SU-DHL-6 (cell line): ENCODE data around the gene ZNF365.
"Not testable (repeated sequence)": the region's sequence is repeated elsewhere in the genome, so short reads cannot be mapped to it uniquely, and the experiment has no call there.

Experiments used
- H2AFZ ChIP-seq: fragments of 200-600 bp; sonication (generic); 2 replicates; pipeline ENCODE4 v1.6.1; 2014; ENCODE audit warnings: low read depth, mild to moderate bottlenecking, moderate library complexity, mixed read lengths, antibody characterized with exemption, low read length; ENCODE audit not compliant: severe bottlenecking
- H3F3A ChIP-seq: fragments of 200-600 bp; shearing (Covaris generic); 2 replicates; pipeline ENCODE4 v1.6.0; 2016; ENCODE audit warnings: antibody characterized with exemption, mild to moderate bottlenecking; ENCODE audit not compliant: insufficient read depth
- H3K27ac ChIP-seq: fragments of 200-600 bp; sonication (generic); 2 replicates; pipeline ENCODE4 v1.5.1; 2016; ENCODE audit warnings: low read depth, mild to moderate bottlenecking, low read length, moderate library complexity, mixed read lengths
- H3K27me3 ChIP-seq: fragments of 200-600 bp; sonication (generic), shearing (Covaris generic); 2 replicates; pipeline ENCODE4 v1.6.0; 2014; ENCODE audit warnings: mild to moderate bottlenecking, low read length
- H3K36me3 ChIP-seq: fragments of 200-600 bp; sonication (generic); 2 replicates; pipeline ENCODE4 v1.6.1; 2014; ENCODE audit warnings: mild to moderate bottlenecking, low read length, mixed read lengths
- H3K4me2 ChIP-seq: fragments of 300-600, 200-600 bp; shearing (Covaris generic), sonication (generic); 2 replicates; pipeline ENCODE4 v1.6.0; 2014; ENCODE audit warnings: low read length, low read depth, mild to moderate bottlenecking; ENCODE audit not compliant: poor library complexity, severe bottlenecking
- H3K4me3 ChIP-seq: fragments of 200-600 bp; sonication (generic); 2 replicates; pipeline ENCODE4 v1.5.1; 2014; ENCODE audit warnings: antibody characterized with exemption, low read length, mild to moderate bottlenecking, mixed read lengths; ENCODE audit not compliant: insufficient read depth, poor library complexity, severe bottlenecking
- H3K79me2 ChIP-seq: fragments of 200-600 bp; sonication (generic); 2 replicates; pipeline ENCODE4 v1.6.1; 2014; ENCODE audit warnings: mild to moderate bottlenecking, low read length, moderate library complexity; ENCODE audit not compliant: insufficient read depth
- H3K9ac ChIP-seq: fragments of 200-600 bp; sonication (generic); 2 replicates; pipeline ENCODE4 v1.7.0; 2014; ENCODE audit warnings: mild to moderate bottlenecking, low read length
- H3K9me2 ChIP-seq: fragments of 200-600 bp; sonication (generic); replicated peaks from 2 replicates; pipeline ENCODE4 v1.6.1; 2014; ENCODE audit warnings: low read length; ENCODE audit not compliant: insufficient read depth
- H3K9me3 ChIP-seq: fragments of 200-600 bp; sonication (generic); 2 replicates; pipeline ENCODE4 v1.6.1; 2014; ENCODE audit warnings: low read length, mixed read lengths; ENCODE audit not compliant: insufficient read depth
- H4K20me1 ChIP-seq: fragments of 200-600 bp; sonication (generic); 2 replicates; pipeline ENCODE4 v1.6.1; 2014; ENCODE audit warnings: low read depth, mild to moderate bottlenecking, antibody characterized with exemption, low read length, moderate library complexity, mixed read lengths
- CTCF ChIP-seq: fragments of 200-600 bp; sonication (generic); IDR thresholded peaks from one replicate; pipeline ENCODE4 v1.5.1; 2017; ENCODE audit warnings: antibody characterized with exemption, mild to moderate bottlenecking, low read length, moderate library complexity; ENCODE audit not compliant: insufficient read depth, poor library complexity, severe bottlenecking
- EZH2phosphoT487 ChIP-seq: fragments of 200-600 bp; sonication (generic), shearing (Covaris generic); conservative IDR thresholded peaks from 2 replicates; pipeline ENCODE4 v1.6.1; 2018; ENCODE audit warnings: mild to moderate bottlenecking, antibody characterized with exemption, low read length, moderate library complexity, mixed read lengths

The ZNF365 gene

GRCh38 chr10:62377026-62377415 lies 2.9 kb downstream of the ZNF365 start:
- H3K9ac ChIP-seq = no peak overlapping the region
- H3K36me3 ChIP-seq = no peaks in the 10 kb centered on the region
- no peaks in the 10 kb centered on the region for H3K27me3 ChIP-seq
- no peak overlapping the region for H3K4me3 ChIP-seq
- no peak overlapping the region for H3K4me2 ChIP-seq
- H3K27ac ChIP-seq = no peak overlapping the region
- H3F3A ChIP-seq = no peaks in the 10 kb centered on the region
- H3K79me2 ChIP-seq = no peaks in the 10 kb centered on the region
- H3K9me3 ChIP-seq = no peaks in the 10 kb centered on the region
- TF ChIP-seq EZH2phosphoT487 = no peak
- no peak for TF ChIP-seq CTCF
- no peak overlapping the region for H2AFZ ChIP-seq
- H4K20me1 ChIP-seq = no peaks in the 10 kb centered on the region
- no peaks in the 10 kb centered on the region for H3K9me2 ChIP-seq

- Histone ChIP-seq H4K20me1 (no peaks in the 10 kb centered on the region), H3K9me2 (no peaks in the 10 kb centered on the region), H3K27ac (no peak overlapping the region), H3K4me2 (no peak overlapping the region), H3K9me3 (no peaks in the 10 kb centered on the region), H3K27me3 (no peaks in the 10 kb centered on the region), H3K4me3 (no peak overlapping the region), H3K9ac (no peak overlapping the region), H3F3A (no peaks in the 10 kb centered on the region), H3K79me2 (no peaks in the 10 kb centered on the region), H3K36me3 (no peaks in the 10 kb centered on the region), H2AFZ (no peak overlapping the region)
- no peak for TF ChIP-seq CTCF
- TF ChIP-seq EZH2phosphoT487 = no peak
Measured at GRCh38 chr10:62377966-62378365, 3.8 kb downstream of the ZNF365 start.

DNA sequence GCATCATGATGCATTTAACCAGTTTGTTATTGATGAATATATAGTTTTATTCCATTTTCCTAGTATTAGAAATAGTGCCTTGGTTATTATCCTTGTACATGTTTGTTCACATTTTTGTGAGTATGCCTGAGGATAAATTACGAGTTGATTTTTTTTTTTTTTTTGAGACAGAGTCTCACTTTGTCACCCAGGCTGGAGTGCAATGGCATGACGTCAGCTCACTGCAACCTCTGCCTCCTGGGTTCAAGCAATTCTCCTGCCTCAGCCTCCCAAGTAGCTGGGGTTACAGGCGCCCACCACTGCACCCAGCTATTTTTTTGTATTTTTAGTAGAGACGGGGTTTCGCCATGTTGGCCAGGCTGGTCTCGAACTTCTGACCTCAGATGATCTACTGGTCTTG lies 4.7 kb downstream of the ZNF365 start:
- H3K27ac ChIP-seq, H3K4me2 ChIP-seq, H3K79me2 ChIP-seq, H3K9ac ChIP-seq, H4K20me1 ChIP-seq, H3K27me3 ChIP-seq, H3K9me2 ChIP-seq, H3F3A ChIP-seq, H2AFZ ChIP-seq, H3K9me3 ChIP-seq, H3K36me3 ChIP-seq, H3K4me3 ChIP-seq: not testable (repeated sequence)

- H3K27me3 ChIP-seq = no peaks in the 10 kb centered on the region
- no peak for TF ChIP-seq EZH2phosphoT487
- TF ChIP-seq CTCF = no peak
- H4K20me1 ChIP-seq = no peaks in the 10 kb centered on the region
- no peak overlapping the region for H3K4me2 ChIP-seq
- H3K9me2 ChIP-seq = no peaks in the 10 kb centered on the region
- no peak overlapping the region for H3K27ac ChIP-seq
- H3K4me3 ChIP-seq = no peak overlapping the region
- H3K79me2 ChIP-seq = no peaks in the 10 kb centered on the region
- no peaks in the 10 kb centered on the region for H3K36me3 ChIP-seq
- no peaks in the 10 kb centered on the region for H3F3A ChIP-seq
- H2AFZ ChIP-seq = no peak overlapping the region
- H3K9ac ChIP-seq = no peak overlapping the region
- no peaks in the 10 kb centered on the region for H3K9me3 ChIP-seq
Measured at GRCh38 chr10:62379394-62379793, 5.2 kb downstream of the ZNF365 start.
